ENCODE results near the gene C1QTNF12. TPM values are rescaled to one million over a fixed set of nuclear protein-coding genes. Genes with fewer than 3 reads are reported as not detected.
A peak's percentile ranks its signal among the peaks of the same experiment; 100 is the strongest.

C1QTNF12 gene
- total and polyA plus RNA-seq, 2 of the 8 experiments (the other 6 are each of a cell fraction or from before 2014, with no cell fraction given), result 2.1 to 3.7 TPM

GRCh38 chr1:1286313-1287261 lies 40.1 kb upstream of the C1QTNF12 start:
- ChIA-PET CTCF (ENCODE audit: partially characterized antibody) (interaction anchor here (1.2 to 1.6 kb wide), 5 partner anchors 13 to 47 kb away, joined by 3 to 5 read pairs (median 3); no protein-coding TSS in a partner anchor), POLR2A (ENCODE audit: partially characterized antibody) (interaction anchor here (1.0 to 2.6 kb wide), 4 partner anchors 10 to 28 kb away, joined by 3 to 12 read pairs (median 3); partner anchors contain the start of gene UBE2J2)
- DNase-seq (ENCODE audit: low read depth in 1 of 2, low spot score in 2 of 2), result no peak
- Histone ChIP-seq H3K23ac (ENCODE audit: insufficient read length) (no peak overlapping the region), H3K4me1 (replicated peaks in 1 of 4; ENCODE audit: control insufficient read depth in 3 of 4, insufficient read depth in 4 of 4, low read length in 3 of 4) (peaks cover 0 to 1% (median under 1%) of the 10 kb centered on the region in 4 experiments; a peak in 1 of 7 replicates), H3K9me3 (ENCODE audit: insufficient read depth in 2 of 2, low read depth in 1 of 2, low read length in 1 of 2) (peaks cover 0 to 2% of the 10 kb centered on the region in 2 experiments; a peak in 1 of 4 replicates), H3K79me2 (ENCODE audit: control insufficient read depth in 1 of 2, insufficient read depth in 2 of 2, low read length in 2 of 2) (no peaks in the 10 kb centered on the region), H3K18ac (ENCODE audit: extremely low read depth, low read length) (no peak overlapping the region), H3K36me3 (ENCODE audit: control insufficient read depth in 2 of 4, insufficient read depth in 4 of 4, low read length in 3 of 4) (no peaks in the 10 kb centered on the region), H2BK12ac (ENCODE audit: low read depth, low read length) (0 out of 2 replicates have a peak overlapping the region, but pooled peaks have one; percentile 68), H2AFZ (ENCODE audit: low read length) (no peak overlapping the region), H2BK20ac (ENCODE audit: low read length) (no peak overlapping the region), H3K4me3 (ENCODE audit: extremely low read depth in 1 of 4, insufficient read depth in 2 of 4, low read depth in 3 of 4, low read length in 4 of 4) (no peak overlapping the region), H3K9ac (replicated peaks in 1 of 4; ENCODE audit: extremely low read depth in 1 of 4, low read depth in 3 of 4, low read length in 3 of 4) (no peak overlapping the region), H4K91ac (replicated peaks; ENCODE audit: insufficient read length, low read length) (no peak overlapping the region), H2BK120ac (replicated peaks; ENCODE audit: low read depth, low read length) (no peak overlapping the region), H3K14ac (ENCODE audit: insufficient read length) (no peak overlapping the region), H4K20me1 (replicated peaks in 1 of 2; ENCODE audit: control insufficient read depth in 1 of 2, insufficient read depth in 2 of 2, low read length in 2 of 2) (no peaks in the 10 kb centered on the region), H4K5ac (ENCODE audit: insufficient read length, low read depth, low read length) (no peak overlapping the region), H4K8ac (ENCODE audit: extremely low read depth, insufficient read depth, low read length) (peak overlapping the region; percentile 62), H3K4ac (replicated peaks; ENCODE audit: insufficient read length, low read depth, low read length) (no peak overlapping the region), H3K4me2 (ENCODE audit: insufficient read depth in 1 of 2, low read depth in 2 of 2, low read length in 2 of 2) (no peak overlapping the region), H3K79me1 (ENCODE audit: low read depth, low read length) (no peaks in the 10 kb centered on the region), H3K56ac (replicated peaks; ENCODE audit: insufficient read length, low read depth, low read length) (no peak overlapping the region), H2BK5ac (ENCODE audit: low read depth, low read length) (no peak overlapping the region), H3K27ac (ENCODE audit: low read depth, low read length) (no peak overlapping the region; the same call in 1 of the 2 replicates), H2BK15ac (ENCODE audit: low read length) (peak overlapping the region; percentile 53; the same call in 1 of the 2 replicates), H2AK5ac (ENCODE audit: low read depth, low read length) (no peak overlapping the region), H3K27me3 (replicated peaks in 1 of 4; ENCODE audit: control insufficient read depth in 3 of 4, extremely low read depth in 1 of 4, insufficient read depth in 3 of 4, low read length in 3 of 4) (no peaks in the 10 kb centered on the region), H3K23me2 (ENCODE audit: low read depth, low read length) (no peaks in the 10 kb centered on the region)
- 86% methylated on average over 39 of the region's 50 CpGs; no CpG with 5 or more reads in 1 of the 2 experiments for WGBS, 2 experiments (ENCODE audit: extremely low coverage in 1 of 2, insufficient coverage in 1 of 2, insufficient read length in 1 of 2, insufficient replicate concordance in 2 of 2, low coverage in 1 of 2, low lambda C conversion rate in 2 of 2, missing lambda C conversion rate in 1 of 2)
- no peak for FAIRE-seq
- no peak for TF ChIP-seq TEAD4 (IDR thresholded peaks at IDR 0.05; ENCODE audit: low read depth, low read length)
- TF ChIP-seq HDAC6 (IDR thresholded peaks at IDR 0.05; ENCODE audit: low read depth, low read length), result no peak
- no peak for TF ChIP-seq BCL11A (IDR thresholded peaks at IDR 0.05; ENCODE audit: low read depth in 2 of 2, low read length in 2 of 2)
- TF ChIP-seq TBP (IDR thresholded peaks at IDR 0.05; ENCODE audit: low read depth, low read length), result no peak
- TF ChIP-seq JUND (IDR thresholded peaks at IDR 0.05; ENCODE audit: low read length), result no peak
- TF ChIP-seq TCF12 (IDR thresholded peaks at IDR 0.05; ENCODE audit: low read depth, low read length), result no peak
- TF ChIP-seq RBBP5 (IDR thresholded peaks at IDR 0.05; ENCODE audit: borderline replicate concordance, low read depth, low read length), result no peak
- TF ChIP-seq CTBP2 (IDR thresholded peaks at IDR 0.05; ENCODE audit: borderline replicate concordance, insufficient read depth, insufficient read length, low read length), result no peak
- TF ChIP-seq JUN (IDR thresholded peaks at IDR 0.05; ENCODE audit: low read depth, low read length), result no peak
- TF ChIP-seq ATF2 (IDR thresholded peaks at IDR 0.05; ENCODE audit: low read length), result no peak
